Fibroblast of mammary gland (primary cell): ENCODE data around the gene KRTAP5-10.

ENCODE experiments used
- DNase-seq: peaks from one replicate; pipeline ENCODE4 v3.0.0-alpha.2; 2010; ENCODE audit warnings: low read depth
- H3K4me3 ChIP-seq: 2 replicates; pipeline ENCODE4 v1.5.1; 2011; ENCODE audit warnings: low read depth, mild to moderate bottlenecking, low read length, moderate library complexity; ENCODE audit not compliant: control insufficient read depth
- TF ChIP-seq, protein P1 (sequence below): conservative IDR thresholded peaks from 2 replicates; pipeline ENCODE4 v1.5.1; 2011; ENCODE audit warnings: low read depth, low read length, inconsistent platforms; ENCODE audit not compliant: control insufficient read depth, insufficient read depth

KRTAP5-10 gene

GRCh38 chr11:71544525-71545214 is 20.7 kb upstream of the KRTAP5-10 start:
- TF ChIP-seq, protein P1, sequence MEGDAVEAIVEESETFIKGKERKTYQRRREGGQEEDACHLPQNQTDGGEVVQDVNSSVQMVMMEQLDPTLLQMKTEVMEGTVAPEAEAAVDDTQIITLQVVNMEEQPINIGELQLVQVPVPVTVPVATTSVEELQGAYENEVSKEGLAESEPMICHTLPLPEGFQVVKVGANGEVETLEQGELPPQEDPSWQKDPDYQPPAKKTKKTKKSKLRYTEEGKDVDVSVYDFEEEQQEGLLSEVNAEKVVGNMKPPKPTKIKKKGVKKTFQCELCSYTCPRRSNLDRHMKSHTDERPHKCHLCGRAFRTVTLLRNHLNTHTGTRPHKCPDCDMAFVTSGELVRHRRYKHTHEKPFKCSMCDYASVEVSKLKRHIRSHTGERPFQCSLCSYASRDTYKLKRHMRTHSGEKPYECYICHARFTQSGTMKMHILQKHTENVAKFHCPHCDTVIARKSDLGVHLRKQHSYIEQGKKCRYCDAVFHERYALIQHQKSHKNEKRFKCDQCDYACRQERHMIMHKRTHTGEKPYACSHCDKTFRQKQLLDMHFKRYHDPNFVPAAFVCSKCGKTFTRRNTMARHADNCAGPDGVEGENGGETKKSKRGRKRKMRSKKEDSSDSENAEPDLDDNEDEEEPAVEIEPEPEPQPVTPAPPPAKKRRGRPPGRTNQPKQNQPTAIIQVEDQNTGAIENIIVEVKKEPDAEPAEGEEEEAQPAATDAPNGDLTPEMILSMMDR = no peak
- no peak for DNase-seq
- H3K4me3 ChIP-seq = no peak overlapping the region

- no peak for DNase-seq
- no peak overlapping the region for H3K4me3 ChIP-seq
- TF ChIP-seq, protein P1 = no peak
These were observed 19.9 kb upstream of the KRTAP5-10 start for GRCh38 chr11:71545405-71545966.

DNA sequence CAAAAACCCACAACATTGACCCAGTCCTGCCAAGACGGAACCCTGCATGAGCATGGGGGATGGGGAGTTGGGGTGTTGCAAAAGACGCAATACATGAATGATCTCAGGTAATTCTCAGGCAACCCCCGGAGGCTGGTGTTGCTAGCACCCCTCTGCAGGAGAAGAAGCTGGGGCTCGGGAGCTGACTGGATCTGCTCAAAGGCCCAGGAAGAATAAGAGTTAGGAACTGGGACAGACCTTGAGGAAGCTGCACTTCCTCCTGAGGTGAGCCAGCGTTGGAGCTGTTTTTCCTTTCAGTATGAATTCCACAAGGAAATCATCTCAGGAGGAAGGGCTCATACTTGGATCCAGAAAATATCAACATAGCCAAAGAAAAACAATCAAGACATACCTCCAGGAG is 17.2 kb upstream of the KRTAP5-10 start, which contains the start of gene KRTAP5-9:
Gene KRTAP5-9 (plus strand): TSS at position 301 of the 400 bp plus-strand sequence. CDS start 238 bp downstream, outside the sequence.
- TF ChIP-seq, protein P1 = no peak
- no peak for DNase-seq
- H3K4me3 ChIP-seq = no peak within 1 kb of the TSS

- DNase-seq = no peak
- H3K4me3 ChIP-seq = no peak overlapping the region
- TF ChIP-seq, protein P1 = no peak
These were observed 16.6 kb upstream of the KRTAP5-10 start for GRCh38 chr11:71548716-71549151.

GRCh38 chr11:71551711-71552110 is 13.7 kb upstream of the KRTAP5-10 start:
- TF ChIP-seq, protein P1 = no peak
- no peak overlapping the region for H3K4me3 ChIP-seq
- no peak for DNase-seq

- TF ChIP-seq, protein P1 = no peak
These were observed 10.4 kb upstream of the KRTAP5-10 start for GRCh38 chr11:71554996-71555395.

DNA sequence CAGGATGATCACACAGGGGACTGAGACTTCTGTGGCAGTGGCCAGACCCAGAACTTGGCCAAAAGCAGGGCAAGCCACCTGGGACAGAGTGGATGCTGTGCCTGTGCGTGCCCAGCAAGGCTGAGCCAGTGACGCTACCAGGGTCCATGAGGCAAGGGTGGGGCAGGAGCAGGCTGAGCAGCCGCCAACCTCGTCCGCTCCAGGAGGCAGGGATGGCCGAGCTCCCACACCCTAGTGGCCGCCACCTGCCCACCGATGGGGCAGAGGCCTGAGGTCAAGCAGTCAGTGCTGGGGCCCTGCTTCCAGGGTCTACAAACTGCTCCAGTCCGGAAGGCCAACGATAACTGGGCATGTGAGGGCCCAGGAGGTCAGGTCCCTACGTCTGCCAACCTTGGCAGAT is 9.9 kb upstream of the KRTAP5-10 start:
- no peak for DNase-seq
- no peak overlapping the region for H3K4me3 ChIP-seq
- TF ChIP-seq, protein P1 = no peak

More at GRCh38 chr11:71554996-71555395, 10.4 kb upstream of the KRTAP5-10 start:
- H3K4me3 ChIP-seq = no peak overlapping the region
- no peak for DNase-seq
